Cardiac muscle cell (in vitro differentiated cells and primary cell): ENCODE data around the gene LRRC8B. TPM values are rescaled to one million over a fixed set of nuclear protein-coding genes. Genes with fewer than 3 reads are reported as not detected.

Experiments
- DNase-seq, 2 donors: peaks; one replicate each; pipeline versions ENCODE4 v3.0.0 to v3.0.0-alpha.2; 2010 to 2017; ENCODE audit warnings: low read depth in 1 of 2, low spot score in 1 of 2
- H3K27ac ChIP-seq: fragments of 200-600 bp; sonication (generic); 2 replicates; pipeline ENCODE4 v1.5.1; 2016
- H3K27me3 ChIP-seq: fragments of 200-600 bp; sonication (generic); 2 replicates; pipeline ENCODE4 v1.6.0; 2016; ENCODE audit warnings: control low read depth
- H3K36me3 ChIP-seq: fragments of 200-600 bp; sonication (generic); 2 replicates; pipeline ENCODE4 v1.5.1; 2016; ENCODE audit warnings: control low read depth
- H3K4me1 ChIP-seq: fragments of 200-600 bp; sonication (generic); 2 replicates; pipeline ENCODE4 v1.8.1; 2017; ENCODE audit warnings: low read depth, mild to moderate bottlenecking, mixed run types
- H3K4me3 ChIP-seq: fragments of 200-600 bp; sonication (generic); 2 replicates; pipeline ENCODE4 v1.5.1; 2016; ENCODE audit warnings: mild to moderate bottlenecking
- H3K9me3 ChIP-seq: fragments of 200-600 bp; sonication (generic); 2 replicates; pipeline ENCODE4 v1.5.1; 2017; ENCODE audit warnings: low read depth, mild to moderate bottlenecking, control low read depth
- polyA plus RNA-seq: library from polyadenylated mRNA; unstranded; fragments of >200 nt; fragmentation: Nextera tagmentation; extraction: Ambion mirVana; gene quantifications from 2 replicates; pipeline ENCODE4 v1.2.1, GENCODE V29; 2016
- total RNA-seq: library from RNA; depleted of rRNA; stranded (reverse); fragments of >200 nt; gene quantifications from 2 replicates; pipeline ENCODE4 v1.2.3, GENCODE V29; 2016
- TF ChIP-seq, protein P1 (sequence below): IDR thresholded peaks from 2 replicates; pipeline ENCODE4 v1.5.1; 2012; ENCODE audit warnings: low read depth, mild to moderate bottlenecking, low read length

Gene LRRC8B
- total and polyA plus RNA-seq, 2 experiments from 2014 or later = 6.0 to 6.6 TPM

DNA sequence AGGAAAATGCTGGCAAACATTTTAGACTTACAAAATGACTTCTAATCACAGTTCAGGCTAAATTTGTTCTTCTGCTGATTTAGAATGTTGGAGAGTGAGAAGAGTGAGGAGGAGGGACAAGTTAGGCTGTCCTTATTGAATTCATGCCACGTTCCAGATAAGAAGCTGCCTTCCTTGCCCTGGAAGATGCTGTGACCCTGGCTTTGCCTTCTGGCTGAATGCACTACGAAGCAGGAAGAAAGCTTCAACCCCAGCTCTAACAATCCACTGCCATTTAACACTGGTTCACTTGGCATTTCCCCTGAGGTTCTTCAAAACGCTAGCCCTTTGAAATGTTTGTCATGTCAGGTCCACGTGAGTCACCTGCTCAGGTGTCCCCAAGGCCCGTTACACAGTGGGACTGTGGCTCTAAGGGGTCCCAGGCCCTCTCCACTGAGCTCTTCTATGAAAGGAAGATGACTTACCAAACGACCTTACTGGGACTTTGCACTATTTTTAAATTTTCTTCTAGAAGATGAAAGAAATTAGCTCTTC, 78.3 kb downstream of the LRRC8B start:
- H3K9me3 ChIP-seq = no peaks in the 10 kb centered on the region
- H3K4me1 ChIP-seq = peaks cover 20% of the 10 kb centered on the region
- no peaks in the 10 kb centered on the region for H3K27me3 ChIP-seq
- no peak for DNase-seq
- no peak overlapping the region for H3K4me3 ChIP-seq
- H3K27ac ChIP-seq = no peak overlapping the region
- TF ChIP-seq, protein P1, sequence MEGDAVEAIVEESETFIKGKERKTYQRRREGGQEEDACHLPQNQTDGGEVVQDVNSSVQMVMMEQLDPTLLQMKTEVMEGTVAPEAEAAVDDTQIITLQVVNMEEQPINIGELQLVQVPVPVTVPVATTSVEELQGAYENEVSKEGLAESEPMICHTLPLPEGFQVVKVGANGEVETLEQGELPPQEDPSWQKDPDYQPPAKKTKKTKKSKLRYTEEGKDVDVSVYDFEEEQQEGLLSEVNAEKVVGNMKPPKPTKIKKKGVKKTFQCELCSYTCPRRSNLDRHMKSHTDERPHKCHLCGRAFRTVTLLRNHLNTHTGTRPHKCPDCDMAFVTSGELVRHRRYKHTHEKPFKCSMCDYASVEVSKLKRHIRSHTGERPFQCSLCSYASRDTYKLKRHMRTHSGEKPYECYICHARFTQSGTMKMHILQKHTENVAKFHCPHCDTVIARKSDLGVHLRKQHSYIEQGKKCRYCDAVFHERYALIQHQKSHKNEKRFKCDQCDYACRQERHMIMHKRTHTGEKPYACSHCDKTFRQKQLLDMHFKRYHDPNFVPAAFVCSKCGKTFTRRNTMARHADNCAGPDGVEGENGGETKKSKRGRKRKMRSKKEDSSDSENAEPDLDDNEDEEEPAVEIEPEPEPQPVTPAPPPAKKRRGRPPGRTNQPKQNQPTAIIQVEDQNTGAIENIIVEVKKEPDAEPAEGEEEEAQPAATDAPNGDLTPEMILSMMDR = no peak
- H3K36me3 ChIP-seq = no peaks in the 10 kb centered on the region

- Histone ChIP-seq H3K4me3 (no peak overlapping the region), H3K4me1 (peaks cover 28% of the 10 kb centered on the region), H3K9me3 (no peaks in the 10 kb centered on the region), H3K27me3 (no peaks in the 10 kb centered on the region), H3K27ac (no peak overlapping the region), H3K36me3 (no peaks in the 10 kb centered on the region)
- peak in 1 of 2 donors; percentile 36 for DNase-seq
- TF ChIP-seq, protein P1 = no peak
Measured at GRCh38 chr1:89603651-89604413, 79.2 kb downstream of the LRRC8B start.

DNA sequence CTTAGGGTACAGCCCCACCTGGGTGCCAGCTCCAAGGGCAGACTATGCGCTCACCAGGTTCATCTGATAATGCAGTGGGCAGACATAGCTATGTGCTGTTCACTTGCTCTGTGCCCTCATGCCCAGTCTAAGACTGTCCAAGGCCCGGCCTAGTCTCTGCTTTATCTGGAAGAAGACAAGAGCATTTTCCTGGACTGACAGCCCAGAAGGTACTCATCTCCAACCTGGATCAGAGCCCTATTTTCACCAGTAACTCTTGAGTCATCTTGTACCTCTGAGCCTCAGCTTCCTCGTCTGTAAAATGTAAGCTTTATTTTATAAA, 79.7 kb downstream of the LRRC8B start:
- Histone ChIP-seq H3K4me1 (peaks cover 28% of the 10 kb centered on the region), H3K27me3 (no peaks in the 10 kb centered on the region), H3K27ac (no peak overlapping the region), H3K4me3 (no peak overlapping the region), H3K36me3 (no peaks in the 10 kb centered on the region), H3K9me3 (no peaks in the 10 kb centered on the region)
- TF ChIP-seq, protein P1 = no peak
- DNase-seq = no peak

- H3K27ac ChIP-seq = no peak overlapping the region
- peak; percentile 57 to 84 for DNase-seq
- TF ChIP-seq, protein P1 = no peak
- peaks cover 28% of the 10 kb centered on the region for H3K4me1 ChIP-seq
- no peaks in the 10 kb centered on the region for H3K9me3 ChIP-seq
- no peaks in the 10 kb centered on the region for H3K27me3 ChIP-seq
- H3K4me3 ChIP-seq = no peak overlapping the region
- no peaks in the 10 kb centered on the region for H3K36me3 ChIP-seq
Measured at GRCh38 chr1:89605692-89606091, 81.1 kb downstream of the LRRC8B start.

- DNase-seq = no peak
- Histone ChIP-seq H3K4me1 (peaks cover 28% of the 10 kb centered on the region), H3K4me3 (no peak overlapping the region), H3K27me3 (no peaks in the 10 kb centered on the region), H3K9me3 (no peaks in the 10 kb centered on the region), H3K27ac (no peak overlapping the region), H3K36me3 (no peaks in the 10 kb centered on the region)
- TF ChIP-seq, protein P1 = no peak
Measured at GRCh38 chr1:89606227-89606980, 81.8 kb downstream of the LRRC8B start.
